SU-DHL-6 (cell line): ENCODE data around the gene KCNQ1OT1.

Source experiments
- H2AFZ ChIP-seq: fragments of 200-600 bp; sonication (generic); 2 replicates; pipeline ENCODE4 v1.6.1; 2014; ENCODE audit warnings: low read depth, mild to moderate bottlenecking, moderate library complexity, mixed read lengths, antibody characterized with exemption, low read length; ENCODE audit not compliant: severe bottlenecking
- H3F3A ChIP-seq: fragments of 200-600 bp; shearing (Covaris generic); 2 replicates; pipeline ENCODE4 v1.6.0; 2016; ENCODE audit warnings: antibody characterized with exemption, mild to moderate bottlenecking; ENCODE audit not compliant: insufficient read depth
- H3K27ac ChIP-seq: fragments of 200-600 bp; sonication (generic); 2 replicates; pipeline ENCODE4 v1.5.1; 2016; ENCODE audit warnings: low read depth, mild to moderate bottlenecking, low read length, moderate library complexity, mixed read lengths
- H3K27me3 ChIP-seq: fragments of 200-600 bp; sonication (generic), shearing (Covaris generic); 2 replicates; pipeline ENCODE4 v1.6.0; 2014; ENCODE audit warnings: mild to moderate bottlenecking, low read length
- H3K36me3 ChIP-seq: fragments of 200-600 bp; sonication (generic); 2 replicates; pipeline ENCODE4 v1.6.1; 2014; ENCODE audit warnings: mild to moderate bottlenecking, low read length, mixed read lengths
- H3K4me2 ChIP-seq: fragments of 300-600, 200-600 bp; shearing (Covaris generic), sonication (generic); 2 replicates; pipeline ENCODE4 v1.6.0; 2014; ENCODE audit warnings: low read length, low read depth, mild to moderate bottlenecking; ENCODE audit not compliant: poor library complexity, severe bottlenecking
- H3K4me3 ChIP-seq: fragments of 200-600 bp; sonication (generic); 2 replicates; pipeline ENCODE4 v1.5.1; 2014; ENCODE audit warnings: antibody characterized with exemption, low read length, mild to moderate bottlenecking, mixed read lengths; ENCODE audit not compliant: insufficient read depth, poor library complexity, severe bottlenecking
- H3K79me2 ChIP-seq: fragments of 200-600 bp; sonication (generic); 2 replicates; pipeline ENCODE4 v1.6.1; 2014; ENCODE audit warnings: mild to moderate bottlenecking, low read length, moderate library complexity; ENCODE audit not compliant: insufficient read depth
- H3K9ac ChIP-seq: fragments of 200-600 bp; sonication (generic); 2 replicates; pipeline ENCODE4 v1.7.0; 2014; ENCODE audit warnings: mild to moderate bottlenecking, low read length
- H3K9me2 ChIP-seq: fragments of 200-600 bp; sonication (generic); replicated peaks from 2 replicates; pipeline ENCODE4 v1.6.1; 2014; ENCODE audit warnings: low read length; ENCODE audit not compliant: insufficient read depth
- H3K9me3 ChIP-seq: fragments of 200-600 bp; sonication (generic); 2 replicates; pipeline ENCODE4 v1.6.1; 2014; ENCODE audit warnings: low read length, mixed read lengths; ENCODE audit not compliant: insufficient read depth
- H4K20me1 ChIP-seq: fragments of 200-600 bp; sonication (generic); 2 replicates; pipeline ENCODE4 v1.6.1; 2014; ENCODE audit warnings: low read depth, mild to moderate bottlenecking, antibody characterized with exemption, low read length, moderate library complexity, mixed read lengths
- CTCF ChIP-seq: fragments of 200-600 bp; sonication (generic); IDR thresholded peaks from one replicate; pipeline ENCODE4 v1.5.1; 2017; ENCODE audit warnings: antibody characterized with exemption, mild to moderate bottlenecking, low read length, moderate library complexity; ENCODE audit not compliant: insufficient read depth, poor library complexity, severe bottlenecking
- EZH2phosphoT487 ChIP-seq: fragments of 200-600 bp; sonication (generic), shearing (Covaris generic); conservative IDR thresholded peaks from 2 replicates; pipeline ENCODE4 v1.6.1; 2018; ENCODE audit warnings: mild to moderate bottlenecking, antibody characterized with exemption, low read length, moderate library complexity, mixed read lengths

KCNQ1OT1 gene

GRCh38 chr11:2595204-2595603 is 104.6 kb downstream of the KCNQ1OT1 start:
- Histone ChIP-seq H3K27me3 (no peaks in the 10 kb centered on the region), H3K4me3 (no peak overlapping the region), H3K79me2 (no peaks in the 10 kb centered on the region), H3K36me3 (no peaks in the 10 kb centered on the region), H3K4me2 (no peak overlapping the region), H4K20me1 (no peaks in the 10 kb centered on the region), H3F3A (no peaks in the 10 kb centered on the region), H2AFZ (no peak overlapping the region), H3K9me3 (no peaks in the 10 kb centered on the region), H3K9ac (no peak overlapping the region), H3K9me2 (no peaks in the 10 kb centered on the region), H3K27ac (no peak overlapping the region)
- TF ChIP-seq CTCF: no peak
- no peak for TF ChIP-seq EZH2phosphoT487

GRCh38 chr11:2594267-2594666 is 105.5 kb downstream of the KCNQ1OT1 start:
- Histone ChIP-seq H3K4me2 (no peak overlapping the region), H3K27me3 (no peaks in the 10 kb centered on the region), H3K9me3 (no peaks in the 10 kb centered on the region), H3F3A (no peaks in the 10 kb centered on the region), H3K4me3 (no peak overlapping the region), H2AFZ (no peak overlapping the region), H3K9ac (no peak overlapping the region), H3K27ac (no peak overlapping the region), H3K36me3 (no peaks in the 10 kb centered on the region), H3K79me2 (no peaks in the 10 kb centered on the region), H4K20me1 (no peaks in the 10 kb centered on the region), H3K9me2 (no peaks in the 10 kb centered on the region)
- TF ChIP-seq EZH2phosphoT487 (no peak), CTCF (no peak)

GRCh38 chr11:2593393-2593950 is 106.3 kb downstream of the KCNQ1OT1 start:
- no peak overlapping the region for H3K4me3 ChIP-seq
- no peak overlapping the region for H3K9ac ChIP-seq
- no peaks in the 10 kb centered on the region for H3K9me2 ChIP-seq
- no peaks in the 10 kb centered on the region for H3K27me3 ChIP-seq
- no peak overlapping the region for H3K27ac ChIP-seq
- no peaks in the 10 kb centered on the region for H3K9me3 ChIP-seq
- TF ChIP-seq EZH2phosphoT487: no peak
- no peak for TF ChIP-seq CTCF
- no peaks in the 10 kb centered on the region for H3K36me3 ChIP-seq
- no peaks in the 10 kb centered on the region for H4K20me1 ChIP-seq
- no peak overlapping the region for H3K4me2 ChIP-seq
- no peaks in the 10 kb centered on the region for H3K79me2 ChIP-seq
- no peak overlapping the region for H2AFZ ChIP-seq
- H3F3A ChIP-seq: no peaks in the 10 kb centered on the region
